Measurements from ENCODE around the gene RAP1A. TPM values are rescaled to one million over a fixed set of nuclear protein-coding genes. Genes with fewer than 3 reads are reported as not detected.

RAP1A gene
- total RNA-seq, 1 experiment from 2014 or later = 37.1 TPM

GRCh38 chr1:111570781-111571181 lies 48.8 kb upstream of the RAP1A start:
- no peak overlapping the region for H3K4me3 ChIP-seq (ENCODE audit: low read depth in 2 of 2, low read length in 2 of 2)
- no peak overlapping the region for H3K27ac ChIP-seq (ENCODE audit: low read length)
- in situ Hi-C loops (cut with HindIII; ENCODE audit: low pct_unique_long_range_greater_than_20kb, low sequenced_read_pairs) = no loop called here
- ATAC-seq = no peak
- H3K27me3 ChIP-seq (ENCODE audit: control insufficient read depth, insufficient read depth, low read length) = no peaks in the 10 kb centered on the region
- H3K4me1 ChIP-seq (ENCODE audit: control insufficient read depth, insufficient read depth, low read length) = no peaks in the 10 kb centered on the region
- intact Hi-C loops (cut with micrococcal nuclease; ENCODE audit: unreplicated experiment) = no loop called here
- TF ChIP-seq CTCF (IDR thresholded peaks at IDR 0.05) = no peak
- no peak for TF ChIP-seq SIN3A (IDR thresholded peaks at IDR 0.05; ENCODE audit: borderline replicate concordance, insufficient read depth, low read depth, low read length)
- TF ChIP-seq, protein P1, sequence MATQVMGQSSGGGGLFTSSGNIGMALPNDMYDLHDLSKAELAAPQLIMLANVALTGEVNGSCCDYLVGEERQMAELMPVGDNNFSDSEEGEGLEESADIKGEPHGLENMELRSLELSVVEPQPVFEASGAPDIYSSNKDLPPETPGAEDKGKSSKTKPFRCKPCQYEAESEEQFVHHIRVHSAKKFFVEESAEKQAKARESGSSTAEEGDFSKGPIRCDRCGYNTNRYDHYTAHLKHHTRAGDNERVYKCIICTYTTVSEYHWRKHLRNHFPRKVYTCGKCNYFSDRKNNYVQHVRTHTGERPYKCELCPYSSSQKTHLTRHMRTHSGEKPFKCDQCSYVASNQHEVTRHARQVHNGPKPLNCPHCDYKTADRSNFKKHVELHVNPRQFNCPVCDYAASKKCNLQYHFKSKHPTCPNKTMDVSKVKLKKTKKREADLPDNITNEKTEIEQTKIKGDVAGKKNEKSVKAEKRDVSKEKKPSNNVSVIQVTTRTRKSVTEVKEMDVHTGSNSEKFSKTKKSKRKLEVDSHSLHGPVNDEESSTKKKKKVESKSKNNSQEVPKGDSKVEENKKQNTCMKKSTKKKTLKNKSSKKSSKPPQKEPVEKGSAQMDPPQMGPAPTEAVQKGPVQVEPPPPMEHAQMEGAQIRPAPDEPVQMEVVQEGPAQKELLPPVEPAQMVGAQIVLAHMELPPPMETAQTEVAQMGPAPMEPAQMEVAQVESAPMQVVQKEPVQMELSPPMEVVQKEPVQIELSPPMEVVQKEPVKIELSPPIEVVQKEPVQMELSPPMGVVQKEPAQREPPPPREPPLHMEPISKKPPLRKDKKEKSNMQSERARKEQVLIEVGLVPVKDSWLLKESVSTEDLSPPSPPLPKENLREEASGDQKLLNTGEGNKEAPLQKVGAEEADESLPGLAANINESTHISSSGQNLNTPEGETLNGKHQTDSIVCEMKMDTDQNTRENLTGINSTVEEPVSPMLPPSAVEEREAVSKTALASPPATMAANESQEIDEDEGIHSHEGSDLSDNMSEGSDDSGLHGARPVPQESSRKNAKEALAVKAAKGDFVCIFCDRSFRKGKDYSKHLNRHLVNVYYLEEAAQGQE (IDR thresholded peaks at IDR 0.05; ENCODE audit: insufficient read depth in 1 of 2, low read depth in 2 of 2, low read length in 1 of 2) = no peak
- TF ChIP-seq POLR2AphosphoS5 (IDR thresholded peaks at IDR 0.05; ENCODE audit: low read depth, low read length) = no peak
- no peak for TF ChIP-seq TCF7L2 (IDR thresholded peaks at IDR 0.05; ENCODE audit: low read depth, low read length)
- ChIA-PET CTCF (no interaction called here), POLR2A (no interaction called here)
- no TSS peak for BruUV-seq (replicated peaks)
- no peaks in the 10 kb centered on the region for H3K36me3 ChIP-seq (ENCODE audit: control insufficient read depth, insufficient read depth, low read length)
- no peaks in the 10 kb centered on the region for H3K9me3 ChIP-seq (ENCODE audit: control insufficient read depth, insufficient read depth, low read depth, low read length)
- no peak for DNase-seq (ENCODE audit: low read depth, low spot score)

DNA sequence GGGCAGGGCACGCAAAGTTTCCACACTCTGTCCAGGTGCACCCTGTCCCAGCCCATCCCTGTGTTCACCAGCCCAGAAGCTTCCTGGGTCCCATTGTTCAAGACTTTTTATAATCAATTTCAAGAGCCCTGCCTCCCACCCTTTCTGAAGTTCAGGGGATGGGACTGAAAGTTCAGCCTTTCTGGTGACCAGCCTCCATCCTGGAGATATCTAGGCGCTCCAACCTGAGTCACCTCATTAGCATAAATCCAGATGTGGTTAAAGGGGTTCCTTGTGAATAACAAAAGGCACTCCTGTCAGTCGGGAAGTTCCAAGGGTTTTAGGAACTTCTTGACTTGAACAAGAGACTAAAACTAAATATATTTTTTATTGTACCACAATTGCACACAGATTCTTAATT lies 48.4 kb upstream of the RAP1A start:
- intact Hi-C loops (cut with micrococcal nuclease; ENCODE audit: unreplicated experiment) = no loop called here
- POLR2A ChIA-PET = no interaction called here
- no peaks in the 10 kb centered on the region for H3K4me1 ChIP-seq (ENCODE audit: control insufficient read depth, insufficient read depth, low read length)

More for the DNA sequence above, 48.4 kb upstream of the RAP1A start:
- Histone ChIP-seq H3K4me3 (ENCODE audit: low read depth in 2 of 2, low read length in 2 of 2) (no peak overlapping the region), H3K36me3 (ENCODE audit: control insufficient read depth, insufficient read depth, low read length) (no peaks in the 10 kb centered on the region), H3K9me3 (ENCODE audit: control insufficient read depth, insufficient read depth, low read depth, low read length) (no peaks in the 10 kb centered on the region), H3K27ac (ENCODE audit: low read length) (no peak overlapping the region), H3K27me3 (ENCODE audit: control insufficient read depth, insufficient read depth, low read length) (no peaks in the 10 kb centered on the region)
- BruUV-seq (replicated peaks) = no TSS peak
- DNase-seq (ENCODE audit: low read depth, low spot score) (no peak), ATAC-seq (no peak)
- CTCF ChIA-PET = no interaction called here
- TF ChIP-seq TCF7L2 (IDR thresholded peaks at IDR 0.05; ENCODE audit: low read depth, low read length) = no peak
- TF ChIP-seq SIN3A (IDR thresholded peaks at IDR 0.05; ENCODE audit: borderline replicate concordance, insufficient read depth, low read depth, low read length) = no peak
- no peak for TF ChIP-seq CTCF (IDR thresholded peaks at IDR 0.05)
- TF ChIP-seq, protein P1 (IDR thresholded peaks at IDR 0.05; ENCODE audit: insufficient read depth in 1 of 2, low read depth in 2 of 2, low read length in 1 of 2) = no peak
- no peak for TF ChIP-seq POLR2AphosphoS5 (IDR thresholded peaks at IDR 0.05; ENCODE audit: low read depth, low read length)
- in situ Hi-C loops (cut with HindIII; ENCODE audit: low pct_unique_long_range_greater_than_20kb, low sequenced_read_pairs) = no loop called here
